Testis (tissue), 3 donors: ENCODE data around the gene DCTPP1. TPM values are rescaled to one million over a fixed set of nuclear protein-coding genes. Genes with fewer than 3 reads are reported as not detected.

Experiments
- DNase-seq: peaks from one replicate; pipeline ENCODE4 v3.0.0-alpha.2; 2019
- H3K27ac ChIP-seq, 2 donors: fragments of 200-600 bp; sonication (generic); one replicate each; pipeline ENCODE4 v1.5.1; 2019
- H3K27me3 ChIP-seq: fragments of 200-600 bp; sonication (generic); one replicate; pipeline ENCODE4 v1.5.1; 2019
- H3K36me3 ChIP-seq: fragments of 200-600 bp; sonication (generic); one replicate; pipeline ENCODE4 v1.5.1; 2017; ENCODE audit warnings: low read depth; ENCODE audit errors: missing control alignments
- H3K4me1 ChIP-seq: fragments of 200-600 bp; sonication (generic); one replicate; pipeline ENCODE4 v1.5.1; 2019
- H3K4me3 ChIP-seq, 2 donors: fragments of 200-600 bp; sonication (generic); one replicate each; pipeline ENCODE4 v1.5.1; 2017 to 2019
- H3K9me3 ChIP-seq: fragments of 200-600 bp; sonication (generic); one replicate; pipeline ENCODE4 v1.5.1; 2017
- CTCF ChIP-seq, 3 experiments: fragments of 450-650 bp in 2 of 3; fragments of 200-600 bp in 1 of 3; sonication (generic) in 1 of 3; IDR thresholded peaks; one replicate each; pipeline ENCODE4 v1.5.1; 2016 to 2019; ENCODE audit warnings: antibody characterized with exemption in 3 of 3, mild to moderate bottlenecking in 2 of 3, moderate library complexity in 1 of 3
- POLR2A ChIP-seq: fragments of 450-650 bp; IDR thresholded peaks from one replicate; pipeline ENCODE4 v1.6.1; 2017; ENCODE audit warnings: antibody characterized with exemption, mild to moderate bottlenecking, moderate library complexity
- WGBS, 2 donors: methylation state at CpG; one replicate each; pipeline ENCODE4 v1.1.5; 2018; 5-methylcytosine and 5-hydroxymethylcytosine counted together
- intact Hi-C: fragments of 100-400 bp; cut with DNase I; formaldehyde crosslinking; loops from one replicate; pipeline ENCODE4 v1.15.1; 2023; ENCODE audit warnings: low total_unique reads
- polyA plus RNA-seq: library from polyadenylated mRNA; stranded (reverse); fragments of 350-450 nt; fragmentation: Illumina TruSeq; extraction: RNeasy Lipid Tissue Mini Kit (QIAGEN cat#74804); gene quantifications from one replicate; pipeline ENCODE4 v1.2.3, GENCODE V29; 2014; ENCODE audit warnings: low read depth, low replicate concordance; ENCODE audit not compliant: insufficient read depth
- total RNA-seq, 2 donors: library from RNA; depleted of rRNA; stranded (reverse); fragments of >200 nt; gene quantifications; one replicate each; pipeline ENCODE4 v1.2.3, GENCODE V29; 2016

Gene DCTPP1
- total and polyA plus RNA-seq, 3 donors from 2014 or later = 15.2 to 26.1 (median 23.6) TPM

GRCh38 chr16:30474074-30474452 is 44.2 kb upstream of the DCTPP1 start:
- WGBS, 2 donors = 10 to 30% methylated on average over 13 of the region's 35 CpGs
- no peaks in the 10 kb centered on the region for H3K9me3 ChIP-seq
- no peaks in the 10 kb centered on the region for H3K36me3 ChIP-seq
- H3K4me3 ChIP-seq = peak overlapping the region in 1 of 2 donors; percentile 31
- DNase-seq = no peak
- intact Hi-C loops = no loop called here
- H3K27ac ChIP-seq = no peak overlapping the region
- no peaks in the 10 kb centered on the region for H3K27me3 ChIP-seq
- no peaks in the 10 kb centered on the region for H3K4me1 ChIP-seq
- TF ChIP-seq POLR2A (no peak), CTCF (IDR thresholded peaks at IDR 0.05) (no peak)

- TF ChIP-seq POLR2A (no peak), CTCF (IDR thresholded peaks at IDR 0.05) (no peak)
- peak overlapping the region in 1 of 2 donors; percentile 31 for H3K4me3 ChIP-seq
Observed at GRCh38 chr16:30473231-30474073, 43.6 kb upstream of the DCTPP1 start.

GRCh38 chr16:30472328-30472942 is 42.6 kb upstream of the DCTPP1 start, which contains the start of gene ITGAL:
ITGAL (plus strand) TSS chr16:30472742; CDS start chr16:30472838, 96 bp downstream.
- intact Hi-C loops = no loop called here
- Histone ChIP-seq H3K27me3 (no peaks in the 10 kb centered on the region), H3K36me3 (no peaks in the 10 kb centered on the region), H3K9me3 (no peaks in the 10 kb centered on the region), H3K4me3 (no peak within 1 kb of the TSS), H3K27ac (no peak within 1 kb of the TSS), H3K4me1 (no peaks in the 10 kb centered on the region)
- peak; percentile 24 for DNase-seq
- TF ChIP-seq POLR2A (no peak), CTCF (IDR thresholded peaks at IDR 0.05) (no peak)
- 63 to 77% methylated on average over 7 to 8 of the region's 8 CpGs for WGBS, 2 donors

More at GRCh38 chr16:30473231-30474073, 43.6 kb upstream of the DCTPP1 start:
- H3K4me1 ChIP-seq = no peaks in the 10 kb centered on the region
- no peaks in the 10 kb centered on the region for H3K36me3 ChIP-seq
- H3K27ac ChIP-seq = no peak overlapping the region
- H3K9me3 ChIP-seq = no peaks in the 10 kb centered on the region
- no peak for DNase-seq
- no peaks in the 10 kb centered on the region for H3K27me3 ChIP-seq
- intact Hi-C loops = no loop called here
- 52 to 53% methylated on average over 13 to 18 of the region's 19 CpGs for WGBS, 2 donors

- intact Hi-C loops = no loop called here
- no peak for TF ChIP-seq CTCF (IDR thresholded peaks at IDR 0.05)
- no peak for TF ChIP-seq POLR2A
- no peaks in the 10 kb centered on the region for H3K27me3 ChIP-seq
- no peak for DNase-seq
- H3K4me3 ChIP-seq = no peak overlapping the region
- H3K9me3 ChIP-seq = no peaks in the 10 kb centered on the region
- no peaks in the 10 kb centered on the region for H3K36me3 ChIP-seq
- no peak overlapping the region for H3K27ac ChIP-seq
- 88 to 89% methylated on average over 8 of the region's 8 CpGs for WGBS, 2 donors
- no peaks in the 10 kb centered on the region for H3K4me1 ChIP-seq
Observed at GRCh38 chr16:30470632-30470995, 40.8 kb upstream of the DCTPP1 start.
